ENCODE results near the gene PWP1. TPM values are rescaled to one million over a fixed set of nuclear protein-coding genes. Genes with fewer than 3 reads are reported as not detected.

Gene PWP1
- total and polyA plus RNA-seq, 9 of the 15 experiments (the other 6 are each of a cell fraction or from before 2014, with no cell fraction given): 61.6 to 401 (median 111) TPM

GRCh38 chr12:107656302-107656701 is 29.3 kb upstream of the PWP1 start (continued):
- TF ChIP-seq ZBTB40 (IDR thresholded peaks at IDR 0.05) (peak; percentile 91), ZBTB40 (CRISPR knock-in tag; IDR thresholded peaks at IDR 0.05) (peak; percentile 88)
